ENCODE data around the gene PINLYP. TPM values are rescaled to one million over a fixed set of nuclear protein-coding genes. Genes with fewer than 3 reads are reported as not detected.

Gene PINLYP
- 10 to 100 TPM; 17.8 to 25.7 (median 18.7) TPM for polyA plus RNA-seq (ENCODE audit: insufficient read length in 4 of 4)

DNA sequence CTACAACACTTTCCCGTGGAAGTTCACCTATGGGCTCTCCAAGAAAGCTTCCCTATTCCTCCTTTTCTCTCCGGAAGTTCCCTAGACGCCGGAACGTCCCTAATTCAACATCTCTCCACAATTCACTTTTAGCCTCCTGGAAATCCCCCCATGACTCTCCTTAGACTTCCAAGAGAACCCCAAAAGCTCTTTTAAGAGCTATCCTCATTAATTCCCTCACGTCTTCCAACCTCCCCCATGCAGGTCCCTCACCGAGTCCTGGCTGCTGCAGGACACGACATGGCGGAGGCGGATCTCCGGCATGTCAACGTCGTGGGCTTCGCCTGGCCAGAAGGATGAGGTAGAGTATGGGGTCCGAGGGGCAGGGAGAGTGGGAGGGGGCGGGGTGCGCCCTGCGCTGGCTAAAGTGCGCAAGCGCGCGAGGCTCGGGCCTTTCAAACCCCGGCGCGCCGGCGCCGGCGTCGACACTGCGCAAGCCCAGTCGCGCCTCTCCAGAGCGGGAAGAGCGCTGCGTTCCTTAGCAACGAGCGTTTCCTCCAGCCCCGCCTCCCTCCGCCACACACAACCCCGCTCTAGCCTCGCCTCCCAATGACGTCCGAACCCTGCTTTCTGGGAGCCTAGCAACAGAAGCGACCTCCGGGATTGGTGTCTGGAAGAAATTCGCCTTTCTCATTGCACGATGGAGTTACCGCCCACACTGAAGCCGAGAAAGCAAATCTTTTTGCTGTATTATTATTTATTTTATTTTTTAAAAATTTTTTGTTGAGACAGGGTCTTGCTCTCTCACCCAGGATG, at the start of gene PINLYP, which contains the start of gene XRCC1:
Gene PINLYP (plus strand): TSS at position 646 of the 795 bp plus-strand sequence. CDS start 1,391 bp downstream, outside the sequence.
Gene XRCC1 (minus strand): TSS at position 372 of the 795 bp plus-strand sequence. CDS start 69 bp downstream, at position 303.
- peak; percentile 93 to 99 (median 98) for DNase-seq (ENCODE audit: low read depth in 4 of 4, low spot score in 2 of 4)

DNA sequence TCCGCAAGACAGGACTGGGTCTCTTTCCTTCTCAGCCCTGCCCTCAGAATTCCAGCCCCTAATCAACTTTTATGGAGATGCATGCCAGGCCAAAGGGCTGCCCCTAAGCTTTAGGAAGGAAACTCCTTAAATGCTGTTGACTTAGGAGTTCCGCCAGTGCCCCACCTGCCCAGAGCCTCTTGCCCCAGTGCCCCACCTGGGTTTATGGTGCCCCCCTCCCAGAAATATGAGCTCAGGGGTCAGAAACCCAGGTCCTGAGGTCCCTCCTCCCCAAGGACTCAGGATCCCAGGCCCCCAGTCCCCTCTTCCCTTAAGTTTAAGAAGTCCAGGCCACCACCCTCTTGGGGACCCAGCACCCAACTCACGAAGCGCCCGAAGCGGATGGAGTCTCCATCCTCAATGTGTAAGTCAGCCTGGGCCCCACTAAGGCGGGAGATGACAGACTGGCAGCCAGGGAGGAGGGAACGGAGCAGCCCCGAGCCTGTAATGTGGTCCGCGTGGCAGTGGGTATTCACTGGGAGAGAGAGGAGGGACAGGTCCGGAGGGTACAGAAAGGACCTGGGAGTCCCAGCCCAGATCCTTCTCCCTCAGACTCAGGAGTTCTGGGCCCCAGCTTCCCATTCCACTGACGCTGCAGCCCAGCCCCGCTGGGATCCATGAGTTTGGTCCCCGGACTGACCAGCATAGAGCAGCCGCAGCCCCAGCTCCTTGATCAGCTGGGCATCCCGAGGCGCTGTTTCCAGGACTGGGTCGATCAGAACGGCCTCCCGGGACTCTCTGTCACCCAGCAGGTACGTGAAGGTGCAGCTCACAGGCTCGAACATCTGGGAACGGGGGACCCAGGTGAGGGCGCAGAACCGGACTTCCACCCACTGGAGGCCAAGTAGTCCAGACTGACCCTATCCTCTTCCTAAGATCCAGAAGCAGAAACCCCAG, 49.5 kb upstream of the PINLYP start:
- DNase-seq (ENCODE audit: low read depth in 4 of 4, low spot score in 2 of 4) = no peak

DNA sequence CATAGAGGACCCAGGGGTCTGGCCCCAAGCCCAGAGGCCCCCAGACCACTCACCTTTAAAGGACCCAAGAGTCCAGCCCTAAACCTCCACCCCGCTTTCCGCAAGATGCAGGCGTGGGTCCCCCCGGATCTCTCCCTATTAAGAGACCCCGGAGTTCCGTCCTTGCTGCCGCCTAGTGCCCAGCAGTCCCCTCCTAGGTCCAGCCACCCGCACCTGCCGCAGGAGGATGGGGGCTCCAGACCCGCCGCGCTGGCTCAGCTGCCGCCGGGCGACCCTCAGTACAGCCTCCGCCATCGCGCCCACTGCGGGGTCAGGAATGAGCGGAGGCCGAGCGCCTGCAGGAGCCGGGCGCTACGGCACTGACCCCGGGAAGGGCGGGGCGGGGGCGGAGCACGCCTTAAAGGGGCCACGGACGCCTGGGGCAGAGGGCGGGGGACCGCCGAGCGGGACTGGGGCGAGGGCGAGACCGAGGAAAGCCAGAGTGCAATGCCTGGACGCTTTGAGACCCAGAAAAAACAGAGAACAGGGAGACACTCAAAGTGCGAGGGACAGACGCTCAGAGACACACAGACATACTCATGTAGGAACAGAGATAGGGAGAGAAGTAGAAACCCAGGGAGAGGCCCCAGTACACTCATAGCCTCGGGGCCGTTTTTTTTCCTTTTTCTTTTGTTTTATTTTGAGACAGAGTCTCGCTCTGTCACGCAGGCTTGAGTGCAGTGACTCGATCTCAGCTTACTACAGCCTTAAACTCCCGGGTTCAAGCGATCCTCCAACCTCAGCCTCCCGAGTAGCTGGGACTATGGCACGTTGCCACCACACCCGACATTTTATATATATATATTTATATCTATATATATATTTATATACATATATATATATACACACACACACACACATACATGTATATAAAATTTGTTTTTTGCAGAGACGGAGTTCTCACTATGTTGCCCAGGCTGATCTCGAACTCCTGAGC, 48.4 kb upstream of the PINLYP start, which contains the start of gene ETHE1:
Gene ETHE1 (minus strand): TSS at position 318 of the 976 bp plus-strand sequence. CDS start 24 bp downstream, at position 294.
- no peak for DNase-seq (ENCODE audit: low read depth in 4 of 4, low spot score in 2 of 4)

DNA sequence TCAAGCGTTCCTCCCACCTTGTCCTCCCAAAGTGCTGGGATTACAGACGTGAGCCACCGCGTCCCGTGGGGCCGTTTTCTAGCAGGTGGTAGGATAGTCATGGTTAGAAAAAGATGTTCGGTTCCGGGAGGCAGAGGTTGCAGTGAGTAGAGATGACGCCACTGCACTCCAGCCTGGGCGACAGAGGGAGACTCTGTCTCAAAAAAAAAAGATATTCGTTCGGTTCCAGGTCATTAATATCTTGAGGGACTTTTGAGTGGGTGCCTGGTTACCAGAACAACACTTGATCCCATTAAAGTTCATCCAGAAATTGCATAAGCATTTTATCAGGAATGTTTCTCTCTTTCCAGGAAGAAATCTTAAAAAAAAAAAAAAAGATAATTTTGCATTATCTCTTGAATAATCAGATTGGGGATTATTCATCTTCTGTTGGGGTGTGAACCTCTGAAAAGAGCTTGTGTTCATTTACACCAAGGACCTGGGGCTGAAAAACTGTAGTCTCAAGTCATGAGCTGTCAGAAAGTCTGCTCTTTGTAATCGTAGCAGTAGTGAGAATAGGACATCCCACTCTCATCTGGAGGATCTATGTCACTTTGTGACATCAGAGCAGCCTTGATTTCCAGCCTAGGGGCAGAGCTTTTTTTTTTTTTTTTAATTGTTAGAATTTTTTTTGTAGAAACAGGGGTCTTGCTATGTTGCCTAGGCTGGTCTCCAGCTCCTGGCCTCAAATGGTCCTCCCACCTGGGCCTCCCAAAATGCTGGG, 47.6 kb upstream of the PINLYP start:
- peak in 1 of 4 donors; percentile 25 for DNase-seq (ENCODE audit: low read depth in 4 of 4, low spot score in 2 of 4)

DNA sequence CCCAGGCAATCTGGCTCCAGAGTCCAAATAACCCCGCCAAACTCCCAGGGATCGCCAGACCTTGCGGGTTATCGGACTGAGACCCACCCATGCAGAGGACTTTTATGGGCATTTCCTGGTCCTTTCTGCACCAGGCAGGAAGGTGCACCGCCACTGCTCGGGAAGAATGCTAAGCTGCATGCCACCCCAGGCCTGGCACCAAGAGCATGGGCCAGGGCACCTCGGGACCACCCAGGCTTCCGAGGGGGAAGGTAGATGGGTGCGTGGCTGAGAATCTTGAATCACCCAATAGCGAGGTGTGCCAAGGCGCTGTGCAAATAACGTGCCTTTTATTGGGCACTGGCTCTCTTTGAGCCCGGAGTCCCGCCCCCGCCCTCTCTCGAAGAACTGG, 43.0 kb upstream of the PINLYP start:
- DNase-seq (ENCODE audit: low read depth in 4 of 4, low spot score in 2 of 4) = no peak

DNA sequence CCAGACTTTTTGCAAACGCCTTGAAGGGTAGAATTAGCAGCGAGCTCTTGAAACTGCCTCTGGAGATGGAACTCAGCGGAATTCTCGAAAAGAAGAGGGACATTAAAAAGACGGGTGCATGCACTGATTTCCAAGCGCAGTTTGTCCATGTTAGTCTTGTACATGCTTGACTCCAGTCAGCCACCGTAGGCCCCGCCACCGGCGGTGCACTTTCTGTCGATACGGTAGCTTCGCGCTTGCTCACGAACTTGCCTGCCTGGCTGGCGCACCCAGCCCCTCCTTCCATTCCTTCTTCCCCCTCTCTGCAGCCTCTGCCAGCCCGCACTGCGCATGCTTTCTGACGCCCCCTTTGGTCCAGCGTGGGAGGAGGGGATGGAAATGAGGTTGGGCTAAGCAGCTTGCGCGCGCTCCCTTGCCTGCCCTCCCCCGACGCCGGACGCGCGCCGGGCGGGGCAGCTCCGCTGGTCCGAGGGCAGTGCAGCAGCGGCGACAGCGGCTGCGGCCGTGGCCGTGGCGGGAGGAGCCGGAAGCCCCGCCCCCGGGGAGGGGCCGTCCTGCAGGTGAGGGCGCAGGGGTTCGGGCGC, 42.5 kb upstream of the PINLYP start, which contains the start of gene ZNF575:
Gene ZNF575 (plus strand): TSS at position 227 of the 584 bp plus-strand sequence. CDS start 1,235 bp downstream, outside the sequence.
- DNase-seq (ENCODE audit: low read depth in 4 of 4, low spot score in 2 of 4) = peak; percentile 84 to 96 (median 90)

DNA sequence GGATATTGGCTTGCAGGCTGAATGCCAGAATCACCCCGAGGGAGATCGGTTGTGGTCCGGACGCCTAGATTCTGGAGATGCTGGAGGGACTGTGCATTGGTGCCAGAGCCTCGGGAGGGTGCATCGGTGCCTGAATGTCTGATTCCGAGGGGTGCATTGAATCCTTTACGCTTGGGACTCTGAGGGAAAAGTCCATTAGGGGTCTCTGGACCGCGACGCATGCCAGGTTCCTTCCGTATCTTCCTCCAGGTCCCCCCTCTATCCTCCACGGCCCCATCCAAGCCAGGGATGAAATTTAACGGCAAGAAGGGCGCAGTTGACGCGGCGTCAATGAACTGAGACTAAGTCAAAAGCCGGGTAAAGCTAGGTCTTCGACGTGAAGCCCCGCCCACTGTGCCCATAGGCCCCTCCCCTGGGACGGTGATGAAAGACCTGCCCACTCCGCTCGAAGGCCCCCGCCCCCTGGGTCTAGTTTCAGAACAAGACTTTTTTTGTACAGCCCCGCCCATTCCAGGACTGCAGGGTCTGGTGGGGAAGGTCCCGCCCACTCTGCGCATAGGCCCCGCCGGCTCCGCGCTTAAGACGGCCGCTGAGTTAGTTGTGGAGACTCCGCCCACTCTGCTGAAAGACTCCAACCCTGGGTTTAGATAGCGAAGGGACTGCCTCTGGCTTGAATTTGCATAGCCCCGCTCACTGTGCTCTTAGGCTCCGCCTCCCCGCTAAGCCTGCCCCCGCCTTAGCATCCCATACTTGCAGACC, 41.9 kb upstream of the PINLYP start:
- peak; percentile 90 to 99 (median 96) for DNase-seq (ENCODE audit: low read depth in 4 of 4, low spot score in 2 of 4)

DNA sequence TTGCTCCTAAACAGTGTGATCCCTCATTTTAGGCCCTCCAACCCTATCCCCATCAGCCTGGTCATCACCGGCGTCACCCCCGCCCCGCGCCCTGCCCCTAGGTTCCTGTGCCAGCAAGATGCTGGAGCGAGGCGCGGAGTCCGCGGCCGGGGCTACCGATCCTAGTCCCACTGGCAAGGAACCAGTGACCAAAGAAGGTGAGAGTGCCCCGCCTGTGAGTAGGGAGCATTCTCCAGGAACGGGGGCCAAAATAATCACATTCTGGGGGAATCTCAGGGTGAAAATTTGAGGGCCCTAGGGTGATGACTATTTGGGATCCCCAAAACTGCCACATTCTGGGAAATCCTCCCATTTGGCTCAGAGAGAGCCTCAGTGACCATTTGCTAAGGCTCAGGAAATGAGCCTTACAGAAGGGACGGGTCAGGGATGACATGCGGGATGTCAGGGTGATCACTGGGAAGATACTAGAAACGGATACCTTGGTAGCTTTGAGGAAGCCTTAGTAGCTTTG, 41.2 kb upstream of the PINLYP start:
- DNase-seq (ENCODE audit: low read depth in 4 of 4, low spot score in 2 of 4) = no peak

DNA sequence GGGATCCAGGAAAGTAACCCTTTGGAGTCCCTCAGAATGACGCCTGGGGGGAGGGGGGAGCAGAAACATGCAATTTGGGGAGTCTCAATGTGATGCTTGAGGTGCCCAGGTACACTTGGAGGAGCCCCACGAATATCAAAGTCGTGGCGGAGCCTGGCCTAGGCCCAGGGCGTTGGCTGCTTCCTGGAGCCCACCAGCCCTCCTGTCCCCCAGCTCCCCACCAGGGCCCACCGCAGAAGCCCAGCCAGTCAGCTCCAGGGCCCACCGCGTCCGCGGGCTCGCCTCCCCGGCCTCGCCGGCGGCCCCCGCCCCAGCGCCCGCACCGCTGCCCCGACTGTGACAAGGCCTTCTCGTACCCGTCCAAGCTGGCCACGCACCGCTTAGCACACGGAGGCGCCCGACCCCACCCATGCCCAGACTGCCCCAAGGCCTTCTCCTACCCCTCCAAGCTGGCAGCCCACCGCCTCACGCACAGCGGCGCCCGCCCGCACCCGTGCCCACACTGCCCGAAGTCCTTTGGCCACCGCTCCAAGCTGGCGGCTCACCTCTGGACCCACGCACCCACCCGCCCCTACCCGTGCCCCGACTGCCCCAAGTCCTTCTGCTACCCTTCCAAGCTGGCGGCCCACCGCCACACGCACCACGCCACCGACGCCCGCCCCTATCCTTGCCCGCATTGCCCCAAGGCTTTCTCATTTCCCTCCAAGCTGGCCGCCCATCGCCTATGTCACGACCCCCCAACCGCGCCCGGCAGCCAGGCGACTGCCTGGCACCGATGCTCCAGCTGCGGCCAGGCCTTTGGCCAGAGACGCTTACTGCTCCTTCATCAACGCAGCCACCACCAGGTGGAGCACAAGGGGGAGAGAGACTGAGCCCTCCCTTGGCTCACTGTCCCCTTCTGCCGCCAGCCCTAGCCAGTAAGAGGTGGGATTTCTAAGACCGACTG, 40.5 kb upstream of the PINLYP start:
- DNase-seq (ENCODE audit: low read depth in 4 of 4, low spot score in 2 of 4) = peak in 1 of 4 donors; percentile 15

DNA sequence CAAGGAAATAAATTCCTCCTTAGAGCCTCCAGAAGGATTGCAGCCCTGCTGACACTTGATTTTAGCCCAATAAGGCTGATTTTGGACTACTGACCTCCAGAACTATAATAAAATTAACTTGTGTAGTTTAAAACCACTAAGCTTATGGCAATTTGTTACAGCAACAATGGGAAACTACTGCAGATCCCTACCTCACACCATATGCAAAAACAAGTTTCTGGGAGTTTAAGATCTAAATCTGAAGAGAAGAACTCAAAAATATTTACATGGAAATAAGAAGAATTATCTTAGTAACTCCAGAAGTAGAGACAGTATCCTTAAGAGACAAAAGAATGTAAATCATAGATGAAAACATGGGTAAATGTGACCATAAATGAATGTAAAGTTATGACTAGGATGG, 36.7 kb upstream of the PINLYP start:
- DNase-seq (ENCODE audit: low read depth in 4 of 4, low spot score in 2 of 4) = no peak

DNA sequence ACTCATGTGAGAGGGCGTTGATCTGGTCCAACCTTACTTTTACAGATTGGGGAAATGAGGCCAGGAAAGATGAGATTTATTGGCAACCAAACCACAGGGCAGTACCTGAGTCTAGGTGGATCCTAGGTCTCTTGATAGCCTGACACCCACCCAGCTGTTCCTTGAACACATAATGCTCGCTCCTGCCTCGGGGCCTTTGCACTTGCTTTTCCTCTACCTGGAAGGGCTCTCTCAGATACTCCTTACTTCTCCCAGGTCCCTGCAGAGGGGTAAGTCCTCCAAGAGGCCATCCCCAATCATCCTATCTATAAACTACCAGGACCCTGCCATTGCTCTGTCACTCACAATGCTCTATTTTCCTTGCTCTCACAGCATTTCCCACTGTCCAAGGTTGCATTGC, 35.2 kb upstream of the PINLYP start:
- no peak for DNase-seq (ENCODE audit: low read depth in 4 of 4, low spot score in 2 of 4)

DNA sequence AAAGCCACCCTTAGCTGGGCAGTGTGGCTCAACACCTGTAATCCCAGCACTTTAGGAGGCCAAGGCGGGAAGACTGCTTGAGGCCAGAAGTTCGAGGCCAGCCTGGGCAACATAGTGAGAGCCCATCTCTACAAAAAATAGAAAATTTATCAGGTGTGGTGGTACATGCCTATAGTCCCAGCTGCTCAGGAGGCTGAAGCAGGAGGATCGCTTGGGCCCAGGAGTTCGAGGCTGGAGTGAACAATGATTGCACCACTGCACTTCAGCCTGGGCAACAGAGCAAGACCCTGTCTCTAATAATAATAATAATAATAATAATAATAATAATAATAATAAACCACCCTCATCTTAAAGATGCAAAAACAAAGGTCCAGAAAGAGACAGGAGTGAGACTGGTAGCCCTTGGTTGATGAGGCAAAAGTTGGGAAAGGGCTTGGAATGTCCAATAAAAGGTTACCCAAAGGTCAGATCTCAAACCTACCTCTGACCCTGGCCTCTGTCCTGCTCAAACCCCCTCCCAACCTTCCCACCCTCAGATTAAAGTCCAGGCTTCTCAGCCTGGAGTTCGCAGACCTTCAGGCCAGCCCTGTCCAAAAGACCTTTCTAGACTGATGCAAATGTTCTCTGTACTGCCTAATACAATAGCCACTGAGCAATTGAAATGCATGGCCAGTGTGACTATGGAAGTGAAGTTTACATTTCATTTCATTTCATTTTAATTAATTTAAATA, 33.5 kb upstream of the PINLYP start:
- DNase-seq (ENCODE audit: low read depth in 4 of 4, low spot score in 2 of 4) = no peak

DNA sequence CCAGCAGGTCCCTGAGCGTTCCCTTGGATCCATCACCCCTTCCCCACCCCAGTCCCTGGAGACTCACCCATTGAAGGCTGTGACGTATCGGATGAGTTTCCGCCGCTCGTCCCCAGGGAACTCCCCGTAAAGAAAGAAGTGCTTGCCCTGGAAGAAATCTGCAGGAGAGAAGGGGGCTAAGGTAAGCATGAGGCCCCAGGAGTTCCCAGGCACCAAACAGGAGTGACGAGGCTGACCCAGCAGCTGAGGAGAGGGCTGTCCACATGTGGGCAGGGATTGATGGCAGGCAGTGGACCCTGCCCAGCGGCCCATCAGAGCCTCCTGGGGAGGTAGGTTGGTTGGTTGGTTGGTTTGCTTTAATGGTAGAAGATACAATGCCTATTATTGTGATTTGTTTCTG, 31.5 kb upstream of the PINLYP start:
- DNase-seq (ENCODE audit: low read depth in 4 of 4, low spot score in 2 of 4) = no peak

DNA sequence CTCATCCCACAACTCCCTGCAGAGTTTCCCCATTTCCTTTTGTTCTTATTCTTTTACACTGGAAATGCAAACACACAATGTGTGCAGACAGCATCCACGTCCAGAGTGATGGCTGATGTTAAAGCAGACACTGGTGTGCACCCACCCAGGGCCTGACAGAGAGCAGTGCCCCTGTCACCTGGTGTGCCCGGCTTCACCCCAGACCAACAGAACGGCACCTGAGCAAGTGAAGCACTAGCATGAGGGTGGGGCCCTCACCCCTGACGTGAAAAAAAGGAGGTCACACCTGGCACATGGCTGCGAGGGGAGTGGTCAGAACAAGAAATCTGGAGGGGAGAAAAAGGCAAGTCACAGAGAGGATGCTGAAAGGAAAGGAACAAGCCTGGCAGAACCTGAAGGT, 30.3 kb upstream of the PINLYP start:
- DNase-seq (ENCODE audit: low read depth in 4 of 4, low spot score in 2 of 4) = no peak

DNA sequence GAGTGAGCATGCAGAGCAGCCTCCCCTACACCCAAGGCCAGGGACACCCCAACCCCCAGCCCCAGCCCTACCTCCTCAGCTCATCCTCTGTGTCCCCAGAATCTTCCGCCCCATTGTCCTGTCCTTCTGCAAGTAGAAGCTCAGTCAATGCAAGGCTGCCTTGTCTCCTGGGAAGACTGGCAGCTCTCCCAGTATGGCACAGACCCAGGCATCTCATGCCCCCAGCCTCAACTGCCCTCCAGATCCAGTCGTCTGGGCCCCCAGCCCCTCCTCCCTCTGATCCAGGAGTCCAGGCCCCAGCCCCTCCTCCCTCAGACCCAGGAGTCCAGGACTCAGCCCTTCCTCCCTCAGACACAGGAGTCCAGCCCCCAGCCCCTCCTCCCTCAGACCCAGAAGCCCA, 29.6 kb upstream of the PINLYP start:
- no peak for DNase-seq (ENCODE audit: low read depth in 4 of 4, low spot score in 2 of 4)

DNA sequence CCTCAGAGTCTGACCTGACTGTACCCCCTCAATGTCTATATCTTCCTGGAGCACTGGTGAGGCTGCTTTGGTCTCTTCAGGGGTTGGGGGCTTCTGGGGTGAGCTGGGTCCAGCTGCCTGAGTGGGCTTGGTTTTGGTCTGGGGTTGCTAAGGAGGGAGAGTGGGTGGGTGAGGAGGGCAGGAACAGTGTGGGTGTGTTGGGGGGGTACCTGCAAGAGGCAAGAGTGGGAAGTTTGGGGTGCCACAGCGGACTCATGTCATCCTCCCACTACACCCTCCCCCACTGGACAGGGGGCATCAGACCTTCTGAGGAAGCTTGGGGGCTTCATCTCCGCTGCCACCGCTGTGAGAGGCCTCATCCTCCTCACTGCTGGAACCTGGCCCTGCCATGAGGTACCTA, 29.0 kb upstream of the PINLYP start:
- no peak for DNase-seq (ENCODE audit: low read depth in 4 of 4, low spot score in 2 of 4)
